Peyer's patch (tissue), 4 donors: ENCODE data around the gene FAR2.

Experiments used
- POLR2A ChIP-seq, 2 donors: fragments of 450-650 bp; IDR thresholded peaks; one replicate each; pipeline ENCODE4 v1.5.1; 2017; ENCODE audit warnings: antibody characterized with exemption in 2 of 2, mild to moderate bottlenecking in 2 of 2, moderate library complexity in 2 of 2
- TF ChIP-seq, protein P1 (sequence below), 6 experiments: fragments of 450-650 bp in 4 of 6; fragments of 200-600 bp in 2 of 6; sonication (generic) in 1 of 6; IDR thresholded peaks; one replicate each; pipeline ENCODE4 v1.5.1; 2017 to 2019; ENCODE audit warnings: antibody characterized with exemption in 6 of 6, mild to moderate bottlenecking in 3 of 6, moderate library complexity in 1 of 6

DNA sequence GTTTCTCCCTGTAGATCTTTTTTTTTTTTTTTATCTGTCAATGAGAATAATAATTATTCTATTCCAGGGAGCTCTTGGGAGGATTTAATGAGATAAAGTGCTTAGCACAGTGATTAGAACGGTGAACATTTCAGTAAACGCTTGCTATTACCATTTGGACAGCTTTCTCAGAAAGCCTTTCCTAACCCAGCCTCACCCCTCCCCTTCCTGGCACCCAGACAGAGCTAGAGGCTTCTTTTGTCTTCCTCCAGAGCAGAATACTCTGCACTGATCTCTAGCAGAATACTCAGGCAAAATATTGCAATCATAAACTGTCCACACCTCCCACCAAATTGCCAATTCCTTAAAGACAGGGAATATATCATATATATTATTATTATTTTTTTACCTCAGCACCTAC lies 165.3 kb downstream of the FAR2 start:
- TF ChIP-seq, protein P1, sequence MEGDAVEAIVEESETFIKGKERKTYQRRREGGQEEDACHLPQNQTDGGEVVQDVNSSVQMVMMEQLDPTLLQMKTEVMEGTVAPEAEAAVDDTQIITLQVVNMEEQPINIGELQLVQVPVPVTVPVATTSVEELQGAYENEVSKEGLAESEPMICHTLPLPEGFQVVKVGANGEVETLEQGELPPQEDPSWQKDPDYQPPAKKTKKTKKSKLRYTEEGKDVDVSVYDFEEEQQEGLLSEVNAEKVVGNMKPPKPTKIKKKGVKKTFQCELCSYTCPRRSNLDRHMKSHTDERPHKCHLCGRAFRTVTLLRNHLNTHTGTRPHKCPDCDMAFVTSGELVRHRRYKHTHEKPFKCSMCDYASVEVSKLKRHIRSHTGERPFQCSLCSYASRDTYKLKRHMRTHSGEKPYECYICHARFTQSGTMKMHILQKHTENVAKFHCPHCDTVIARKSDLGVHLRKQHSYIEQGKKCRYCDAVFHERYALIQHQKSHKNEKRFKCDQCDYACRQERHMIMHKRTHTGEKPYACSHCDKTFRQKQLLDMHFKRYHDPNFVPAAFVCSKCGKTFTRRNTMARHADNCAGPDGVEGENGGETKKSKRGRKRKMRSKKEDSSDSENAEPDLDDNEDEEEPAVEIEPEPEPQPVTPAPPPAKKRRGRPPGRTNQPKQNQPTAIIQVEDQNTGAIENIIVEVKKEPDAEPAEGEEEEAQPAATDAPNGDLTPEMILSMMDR (IDR thresholded peaks at IDR 0.05): no peak
- TF ChIP-seq POLR2A (IDR thresholded peaks at IDR 0.05): no peak
